GM12878 (cell line): Measurements from ENCODE around the gene TBC1D1. TPM values are rescaled to one million over a fixed set of nuclear protein-coding genes. Genes with fewer than 3 reads are reported as not detected.

ENCODE experiments used
- ATAC-seq: fragments of 200-7000 bp; cut with Tn5 transposase; 3 replicates; pipeline ENCODE4 v1.9.1; 2020; ENCODE audit warnings: mild to moderate bottlenecking, moderate library complexity
- BruUV-seq: library from RNA; stranded (reverse); fragments of 400-500 nt; replicated peaks from 2 replicates; lab custom pipeline; 2021; lab: Mats Ljungman, UMichigan
- CTCF ChIA-PET: fragments of 300-600 bp; sonication (Branson Sonifier 250); formaldehyde crosslinking; extraction: SDS; loops from one replicate; lab custom pipeline; 2021; ENCODE audit warnings: inconsistent platforms; lab: Yijun Ruan, JAX
- POLR2A ChIA-PET: fragments of 350-600 bp; formaldehyde crosslinking; extraction: SDS; loops from one replicate; lab custom pipeline; 2021; ENCODE audit warnings: inconsistent platforms; lab: Charles Lee
- RAD21 ChIA-PET: fragments of 300-600 bp; sonication (Branson Sonifier 250); formaldehyde crosslinking; loops from one replicate; lab custom pipeline; 2023; ENCODE audit warnings: antibody characterized with exemption; ENCODE audit not compliant: unreplicated experiment; lab: Charles Lee
- SMC1A ChIA-PET: fragments of 300-600 bp; sonication (Branson Sonifier 250); formaldehyde crosslinking; loops from one replicate; lab custom pipeline; 2023; ENCODE audit not compliant: unreplicated experiment, uncharacterized antibody; lab: Charles Lee
- DNase-seq: peaks from one replicate; pipeline ENCODE4 v3.0.0-alpha.2; 2011; ENCODE audit warnings: low read depth, low spot score
- FAIRE-seq: peaks from 3 replicates; lab custom pipeline; 2011; peaks lifted over from hg19 to GRCh38; lab: Jason Lieb, UNC
- H2AFZ ChIP-seq: 2 replicates; pipeline ENCODE4 v1.6.0; 2011; ENCODE audit warnings: low read depth, low read length, control low read depth; ENCODE audit not compliant: control insufficient read depth
- H3K27ac ChIP-seq: 2 replicates; pipeline ENCODE4 v1.5.1; 2011; ENCODE audit warnings: control low read depth; ENCODE audit not compliant: control insufficient read depth, insufficient read depth
- H3K27me3 ChIP-seq, 2 experiments: replicated peaks in 1 of 2; 2 replicates each; pipeline versions ENCODE4 v1.6.0 to v1.6.1; 2011; ENCODE audit warnings: low read length in 1 of 2; ENCODE audit not compliant: control insufficient read depth in 2 of 2, insufficient read depth in 2 of 2
- H3K36me3 ChIP-seq, 2 experiments: 2 replicates each; pipeline ENCODE4 v1.5.1; 2011; ENCODE audit warnings: low read length in 1 of 2; ENCODE audit not compliant: control insufficient read depth in 2 of 2, insufficient read depth in 2 of 2
- H3K4me1 ChIP-seq: 2 replicates; pipeline ENCODE4 v1.6.1; 2011; ENCODE audit warnings: mild to moderate bottlenecking, low read length, moderate library complexity, mixed read lengths; ENCODE audit not compliant: control insufficient read depth, insufficient read depth
- H3K4me2 ChIP-seq: 2 replicates; pipeline ENCODE4 v1.6.0; 2011; ENCODE audit warnings: control low read depth; ENCODE audit not compliant: control insufficient read depth, insufficient read depth
- H3K4me3 ChIP-seq: fragments of 200-600 bp; sonication (generic); 2 replicates; pipeline ENCODE4 v1.5.1; 2016
- H3K79me2 ChIP-seq: 2 replicates; pipeline ENCODE4 v1.6.0; 2011; ENCODE audit warnings: low read length; ENCODE audit not compliant: control insufficient read depth, insufficient read depth
- H3K9ac ChIP-seq: 2 replicates; pipeline ENCODE4 v1.8.0; 2011; ENCODE audit warnings: low read length, control low read depth, mixed read lengths; ENCODE audit not compliant: control insufficient read depth, insufficient read depth
- H3K9me3 ChIP-seq: replicated peaks from 3 replicates; pipeline ENCODE4 v1.5.1; 2011; ENCODE audit warnings: mild to moderate bottlenecking, low read length; ENCODE audit not compliant: control insufficient read depth, insufficient read depth
- H4K20me1 ChIP-seq: 2 replicates; pipeline ENCODE4 v1.6.0; 2011; ENCODE audit not compliant: control insufficient read depth, insufficient read depth
- CHD2 ChIP-seq: IDR thresholded peaks from 2 replicates; pipeline ENCODE4 v1.6.1; 2011; ENCODE audit warnings: low read depth, low read length, improper control_type of control experiment, borderline replicate concordance
- HSF1 ChIP-seq: fragments of 150-350 bp; IDR thresholded peaks from 2 replicates; pipeline ENCODE4 v1.6.1; 2014; ENCODE audit warnings: mild to moderate bottlenecking, low read depth, low read length
- POLR2AphosphoS5 ChIP-seq: IDR thresholded peaks from 2 replicates; pipeline ENCODE4 v1.6.1; 2011; ENCODE audit warnings: mild to moderate bottlenecking, low read length, inconsistent platforms
- RB1 ChIP-seq: fragments of 450-650 bp; formaldehyde crosslinking; IDR thresholded peaks from 2 replicates; pipeline ENCODE4 v1.6.1; 2017; ENCODE audit warnings: mild to moderate bottlenecking, borderline replicate concordance
- ZBTB40 ChIP-seq: fragments of 450-650 bp; IDR thresholded peaks from 2 replicates; pipeline ENCODE4 v1.6.1; 2016; ENCODE audit warnings: mild to moderate bottlenecking, moderate library complexity, borderline replicate concordance
- WGBS: methylation state at CpG from one replicate; pipeline ENCODE4 v1.1.6; 2016; ENCODE audit warnings: low lambda C conversion rate; ENCODE audit not compliant: insufficient replicate concordance, insufficient coverage; ENCODE audit errors: missing lambda C conversion rate; 5-methylcytosine and 5-hydroxymethylcytosine counted together
- in situ Hi-C: fragments of 300-500 bp; cut with MboI; formaldehyde crosslinking; loops from 9 replicates; pipeline ENCODE4 v1.14.3; 2018; ENCODE audit warnings: mixed read lengths
- intact Hi-C: fragments of 100-400 bp; cut with micrococcal nuclease; formaldehyde crosslinking; loops from one replicate; pipeline ENCODE4 v1.14.2; 2022; ENCODE audit not compliant: unreplicated experiment
- polyA plus RNA-seq, 11 experiments: library from polyadenylated mRNA; depleted of rRNA in 4 of 11; unstranded in 6 of 11; stranded (reverse) in 5 of 11; fragments of >200 nt; fragmentation: Nextera tagmentation in 4 of 11; fragmentation: Illumina TruSeq in 1 of 11; extraction: Ambion mirVana in 4 of 11; extraction: Trizol in 1 of 11; gene quantifications; 1 replicate in 1 of 11; 2 replicates in 10 of 11; pipeline versions ENCODE4 v1.2.1 to v1.2.3, GENCODE V29; 2011 to 2016; ENCODE audit warnings: inconsistent platforms in 2 of 11, missing spikeins in 2 of 11, low read depth in 1 of 11
- total RNA-seq, 4 experiments: library from RNA; depleted of rRNA in 3 of 4; stranded (reverse); fragments of >200 nt in 3 of 4; fragmentation: Illumina TruSeq in 1 of 4; extraction: Trizol in 1 of 4; gene quantifications; 2 replicates each; pipeline versions ENCODE4 v1.2.1 to v1.2.3, GENCODE V29; 2013 to 2021
- TF ChIP-seq, protein P1 (sequence below): fragments of 450-650 bp; formaldehyde crosslinking; IDR thresholded peaks from 2 replicates; pipeline ENCODE4 v1.4.0; 2022; ENCODE audit warnings: mild to moderate bottlenecking, moderate library complexity

The TBC1D1 gene
- total and polyA plus RNA-seq, 10 of the 15 experiments (the other 5 are each of a cell fraction or from before 2014, with no cell fraction given): 5.3 to 102 (median 57.8) TPM

GRCh38 chr4:38099020-38099600 lies 208.2 kb downstream of the TBC1D1 start:
- H3K4me2 ChIP-seq: no peak overlapping the region
- ChIA-PET POLR2A (no interaction called here), SMC1A (interaction anchor here (0.9 to 1.4 kb wide), 5 partner anchors 11 to 80 kb away, joined by 3 to 4 read pairs (median 3); no protein-coding TSS in a partner anchor), CTCF (interaction anchor here (1.0 to 1.8 kb wide), 3 partner anchors 13 to 75 kb away, joined by 3 to 5 read pairs (median 4); no protein-coding TSS in a partner anchor), RAD21 (no interaction called here)
- no peak for TF ChIP-seq POLR2AphosphoS5
- TF ChIP-seq, protein P1, sequence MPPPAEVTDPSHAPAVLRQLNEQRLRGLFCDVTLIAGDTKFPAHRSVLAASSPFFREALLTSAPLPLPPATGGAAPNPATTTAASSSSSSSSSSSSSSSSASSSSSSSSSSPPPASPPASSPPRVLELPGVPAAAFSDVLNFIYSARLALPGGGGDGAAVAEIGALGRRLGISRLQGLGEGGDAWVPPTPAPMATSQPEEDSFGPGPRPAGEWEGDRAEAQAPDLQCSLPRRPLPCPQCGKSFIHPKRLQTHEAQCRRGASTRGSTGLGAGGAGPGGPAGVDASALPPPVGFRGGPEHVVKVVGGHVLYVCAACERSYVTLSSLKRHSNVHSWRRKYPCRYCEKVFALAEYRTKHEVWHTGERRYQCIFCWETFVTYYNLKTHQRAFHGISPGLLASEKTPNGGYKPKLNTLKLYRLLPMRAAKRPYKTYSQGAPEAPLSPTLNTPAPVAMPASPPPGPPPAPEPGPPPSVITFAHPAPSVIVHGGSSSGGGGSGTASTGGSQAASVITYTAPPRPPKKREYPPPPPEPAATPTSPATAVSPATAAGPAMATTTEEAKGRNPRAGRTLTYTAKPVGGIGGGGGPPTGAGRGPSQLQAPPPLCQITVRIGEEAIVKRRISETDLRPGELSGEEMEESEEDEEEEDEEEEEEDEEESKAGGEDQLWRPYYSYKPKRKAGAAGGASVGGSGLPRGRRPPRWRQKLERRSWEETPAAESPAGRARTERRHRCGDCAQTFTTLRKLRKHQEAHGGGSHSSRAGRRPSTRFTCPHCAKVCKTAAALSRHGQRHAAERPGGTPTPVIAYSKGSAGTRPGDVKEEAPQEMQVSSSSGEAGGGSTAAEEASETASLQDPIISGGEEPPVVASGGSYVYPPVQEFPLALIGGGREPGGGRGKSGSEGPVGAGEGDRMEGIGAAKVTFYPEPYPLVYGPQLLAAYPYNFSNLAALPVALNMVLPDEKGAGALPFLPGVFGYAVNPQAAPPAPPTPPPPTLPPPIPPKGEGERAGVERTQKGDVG: no peak
- TF ChIP-seq ZBTB40: no peak
- TF ChIP-seq HSF1: no peak
- no peak for TF ChIP-seq RB1
- no peak for TF ChIP-seq CHD2
- H4K20me1 ChIP-seq: no peaks in the 10 kb centered on the region
- H3K27me3 ChIP-seq: no peaks in the 10 kb centered on the region
- no peak overlapping the region for H2AFZ ChIP-seq
- H3K27ac ChIP-seq: no peak overlapping the region
- no peak overlapping the region for H3K9ac ChIP-seq
- intact Hi-C loops: no loop called here
- no peak for FAIRE-seq
- no peaks in the 10 kb centered on the region for H3K9me3 ChIP-seq
- no TSS peak for BruUV-seq
- H3K4me1 ChIP-seq: no peaks in the 10 kb centered on the region
- no peak for DNase-seq
- WGBS: 100% methylated on average over 4 of the region's 4 CpGs
- H3K4me3 ChIP-seq: no peak overlapping the region
- no peak for ATAC-seq
- no peaks in the 10 kb centered on the region for H3K79me2 ChIP-seq
- in situ Hi-C loops: no loop called here
- peaks cover 4 to 15% of the 10 kb centered on the region in 2 experiments for H3K36me3 ChIP-seq
